GM12874 (cell line): ENCODE results near the gene SLC25A51.

ENCODE experiments used
- TF ChIP-seq, protein P1 (sequence below): IDR thresholded peaks from 2 replicates; pipeline ENCODE4 v1.5.1; 2011; ENCODE audit warnings: low read depth, mild to moderate bottlenecking, control low read depth, low read length, moderate library complexity; ENCODE audit not compliant: insufficient read depth

Gene SLC25A51

DNA sequence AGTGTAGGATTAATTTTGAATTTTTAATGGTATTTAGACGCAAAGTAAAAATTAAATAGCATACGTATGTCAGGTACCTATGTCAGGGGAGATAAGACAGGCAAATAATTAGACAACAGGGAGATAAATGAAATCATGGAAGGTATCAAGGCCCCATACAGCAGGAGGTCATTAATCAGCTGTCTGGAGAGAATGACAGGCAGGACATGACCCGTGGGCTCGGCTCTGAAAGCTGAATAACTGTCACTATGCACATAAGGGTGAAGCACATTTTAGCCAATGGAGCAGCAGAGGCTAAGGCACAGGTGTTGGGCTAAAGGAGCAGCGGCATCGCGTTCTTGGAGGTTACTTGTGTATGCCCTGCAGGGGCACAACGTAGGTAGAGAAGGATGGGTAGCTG lies 11.9 kb downstream of the SLC25A51 start:
- TF ChIP-seq, protein P1, sequence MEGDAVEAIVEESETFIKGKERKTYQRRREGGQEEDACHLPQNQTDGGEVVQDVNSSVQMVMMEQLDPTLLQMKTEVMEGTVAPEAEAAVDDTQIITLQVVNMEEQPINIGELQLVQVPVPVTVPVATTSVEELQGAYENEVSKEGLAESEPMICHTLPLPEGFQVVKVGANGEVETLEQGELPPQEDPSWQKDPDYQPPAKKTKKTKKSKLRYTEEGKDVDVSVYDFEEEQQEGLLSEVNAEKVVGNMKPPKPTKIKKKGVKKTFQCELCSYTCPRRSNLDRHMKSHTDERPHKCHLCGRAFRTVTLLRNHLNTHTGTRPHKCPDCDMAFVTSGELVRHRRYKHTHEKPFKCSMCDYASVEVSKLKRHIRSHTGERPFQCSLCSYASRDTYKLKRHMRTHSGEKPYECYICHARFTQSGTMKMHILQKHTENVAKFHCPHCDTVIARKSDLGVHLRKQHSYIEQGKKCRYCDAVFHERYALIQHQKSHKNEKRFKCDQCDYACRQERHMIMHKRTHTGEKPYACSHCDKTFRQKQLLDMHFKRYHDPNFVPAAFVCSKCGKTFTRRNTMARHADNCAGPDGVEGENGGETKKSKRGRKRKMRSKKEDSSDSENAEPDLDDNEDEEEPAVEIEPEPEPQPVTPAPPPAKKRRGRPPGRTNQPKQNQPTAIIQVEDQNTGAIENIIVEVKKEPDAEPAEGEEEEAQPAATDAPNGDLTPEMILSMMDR = no peak

DNA sequence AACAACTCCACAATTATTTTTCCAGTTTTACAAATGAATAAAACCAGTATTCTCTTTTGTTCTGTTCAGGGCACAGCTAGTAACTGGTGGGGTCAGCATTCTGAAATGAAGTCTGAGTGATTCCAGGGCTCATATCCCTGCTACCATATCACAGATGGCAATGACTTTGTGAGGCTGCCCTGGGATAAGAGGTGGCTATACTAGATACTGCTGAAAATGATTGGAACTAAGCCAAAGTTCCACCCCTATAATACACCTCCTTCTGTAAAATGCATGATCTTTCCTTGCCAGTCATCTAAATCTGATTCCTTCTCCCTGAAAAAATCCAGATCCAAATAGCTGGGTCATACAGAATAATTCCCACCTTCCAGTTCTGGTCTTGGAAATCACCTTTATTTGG lies 14.4 kb downstream of the SLC25A51 start:
- TF ChIP-seq, protein P1 = no peak

DNA sequence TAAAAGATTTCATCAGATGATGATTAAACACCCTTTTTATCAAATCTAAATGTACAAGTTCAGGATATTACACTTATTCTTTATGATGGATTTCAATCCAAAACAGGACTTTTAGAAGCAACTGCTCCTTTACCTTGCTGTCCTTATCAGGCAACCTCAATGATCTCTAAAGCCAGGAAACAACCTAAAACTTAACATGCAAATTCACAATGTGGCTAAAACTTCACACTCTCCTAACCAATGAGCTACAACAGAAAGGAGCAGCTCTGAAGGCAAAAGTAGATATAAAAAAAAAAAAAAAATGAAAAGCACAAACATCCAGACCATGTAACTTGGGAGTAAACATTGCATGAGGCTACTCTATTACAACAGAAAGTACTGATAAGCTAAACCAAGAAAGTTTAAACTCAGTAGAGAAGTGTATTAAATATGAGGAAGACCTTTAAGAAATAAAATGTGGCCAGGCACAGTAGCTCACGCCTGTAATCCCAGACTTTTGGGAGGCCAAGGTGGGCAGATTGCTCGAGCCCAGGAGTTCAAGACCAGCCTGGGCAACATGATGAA lies 22.9 kb downstream of the SLC25A51 start:
- TF ChIP-seq, protein P1 = no peak

DNA sequence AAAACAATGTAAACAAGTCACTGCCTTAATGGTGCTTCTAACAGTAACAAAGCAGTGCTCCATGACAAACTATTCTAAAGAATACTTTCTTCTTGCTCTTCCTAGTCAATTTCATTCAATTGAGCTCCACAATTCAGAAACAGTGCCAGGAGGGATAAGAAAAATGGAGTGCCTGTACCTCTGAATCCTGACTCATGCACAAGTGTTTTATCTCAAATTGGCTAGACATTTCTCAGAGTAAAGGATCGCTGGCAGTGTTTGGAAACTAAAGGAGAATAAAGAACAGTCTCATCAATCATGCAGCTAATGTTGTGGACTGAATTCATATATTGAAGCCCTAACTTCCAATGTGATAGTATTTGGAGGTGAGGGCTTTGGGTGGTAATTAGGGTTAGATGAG lies 27.6 kb downstream of the SLC25A51 start:
- TF ChIP-seq, protein P1 = no peak

DNA sequence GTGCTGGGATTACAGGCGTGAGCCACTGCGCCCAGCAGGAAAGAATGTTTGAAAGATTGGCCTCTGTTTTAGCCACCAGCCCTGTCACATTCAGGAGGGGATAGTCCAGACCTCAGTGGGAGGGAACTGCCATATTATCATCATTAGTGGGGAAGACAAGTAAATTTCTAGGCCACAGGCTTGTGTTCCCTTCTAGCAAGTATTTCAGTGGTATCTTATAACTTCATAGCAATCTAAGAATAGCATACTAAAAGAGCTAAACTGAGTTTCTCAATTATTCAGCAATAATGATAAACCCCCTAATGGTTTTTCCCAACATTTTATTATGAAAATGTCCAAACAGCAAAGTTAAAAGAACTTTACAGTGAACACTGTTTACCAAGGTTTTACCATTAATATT lies 30.0 kb downstream of the SLC25A51 start:
- TF ChIP-seq, protein P1 = no peak

DNA sequence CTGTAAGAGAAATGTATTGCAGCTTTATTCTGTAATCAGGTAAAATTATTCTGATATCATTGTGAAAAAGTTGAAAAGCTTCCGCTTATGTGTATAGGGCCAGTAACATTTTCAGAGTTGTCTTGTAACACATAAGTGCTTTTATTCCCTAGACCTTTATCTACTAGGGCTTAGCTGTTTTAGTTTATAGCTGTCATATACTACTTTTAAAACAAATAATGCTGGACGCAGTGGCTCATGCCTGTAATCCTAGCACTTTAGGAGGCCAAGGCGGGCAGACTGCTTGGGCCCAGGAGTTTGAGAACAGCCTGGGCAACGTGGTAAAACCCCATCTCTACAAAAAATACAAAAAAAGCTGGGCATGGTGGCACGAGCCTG lies 33.1 kb downstream of the SLC25A51 start:
- TF ChIP-seq, protein P1 = no peak

DNA sequence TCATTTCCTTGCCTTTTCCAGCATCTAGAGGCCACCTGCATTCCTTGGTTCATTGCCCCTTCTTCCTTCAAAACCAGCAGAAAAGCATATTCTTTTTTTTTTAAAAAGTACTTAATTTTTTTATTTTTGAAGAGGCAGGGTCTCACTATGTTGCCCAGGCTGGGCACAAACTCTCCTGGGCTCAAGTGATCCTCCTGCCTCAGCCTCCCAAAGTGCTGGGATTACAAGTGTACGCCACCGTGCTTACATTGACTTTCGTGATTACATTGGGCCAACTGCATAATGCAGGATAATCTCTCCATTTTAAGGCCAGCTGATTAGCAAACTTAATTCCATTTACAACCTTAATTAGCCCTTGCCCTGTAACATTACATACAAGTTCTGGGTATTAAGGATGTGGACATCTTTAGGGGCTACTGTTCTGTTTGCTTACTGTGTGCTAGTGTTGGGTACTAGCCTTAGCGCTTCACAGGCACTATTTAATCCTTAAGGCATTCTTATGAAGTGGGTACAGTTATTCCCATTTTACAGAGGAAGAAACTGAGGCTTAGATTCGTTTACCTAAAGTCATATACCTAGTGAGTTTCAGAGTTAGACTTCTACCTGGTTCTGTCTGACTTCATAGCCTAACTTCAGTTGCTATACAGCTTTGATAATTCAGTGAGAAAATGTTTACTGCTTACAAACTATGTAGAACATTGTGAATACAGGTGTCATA lies 33.7 kb downstream of the SLC25A51 start:
- TF ChIP-seq, protein P1 = no peak
